HepG2 (cell line): ENCODE results near the gene HP1BP3. TPM values are rescaled to one million over a fixed set of nuclear protein-coding genes. Genes with fewer than 3 reads are reported as not detected.

Experiments used
- ATAC-seq: fragments of 200-7000 bp; cut with Tn5 transposase; 3 replicates; pipeline ENCODE4 v1.9.1; 2020; ENCODE audit warnings: mild to moderate bottlenecking, moderate library complexity
- BruUV-seq: library from RNA; stranded (reverse); fragments of 400-500 nt; replicated peaks from 2 replicates; lab custom pipeline; 2021; lab: Mats Ljungman, UMichigan
- CTCF ChIA-PET: fragments of 300-600 bp; formaldehyde crosslinking; extraction: SDS; loops from one replicate; lab custom pipeline; 2021; ENCODE audit warnings: low total read pairs, inconsistent platforms, low intra/inter-chr PET ratio; lab: Yijun Ruan, JAX
- POLR2A ChIA-PET: fragments of 350-600 bp; sonication (Branson Sonifier 250); formaldehyde crosslinking; loops from one replicate; lab custom pipeline; 2020; ENCODE audit warnings: antibody characterized with exemption, inconsistent platforms; lab: Yijun Ruan, JAX
- DNase-seq: peaks from one replicate; pipeline ENCODE4 v3.0.0-alpha.2; 2015; ENCODE audit warnings: low spot score
- FAIRE-seq: peaks from 3 replicates; lab custom pipeline; 2011; peaks lifted over from hg19 to GRCh38; lab: Jason Lieb, UNC
- H2AFZ ChIP-seq: one replicate; pipeline ENCODE4 v1.6.1; 2011; ENCODE audit warnings: low read length, inconsistent platforms
- H3K27ac ChIP-seq: fragments of 300-600 bp; 3 replicates; pipeline ENCODE4 v1.8.0; 2011; ENCODE audit warnings: mixed run types, mild to moderate bottlenecking, mixed read lengths, low read length, inconsistent platforms; ENCODE audit not compliant: insufficient read depth; ENCODE audit errors: extremely low read length
- H3K27me3 ChIP-seq, 2 experiments: fragments of 200-600 bp in 1 of 2; 2 replicates in 1 of 2; 3 replicates in 1 of 2; pipeline versions ENCODE4 v1.6.0 to v1.8.0; 2011; ENCODE audit warnings: low read length in 2 of 2, mild to moderate bottlenecking in 2 of 2, moderate library complexity in 2 of 2, inconsistent platforms in 1 of 2; ENCODE audit not compliant: insufficient read depth in 2 of 2, control insufficient read depth in 1 of 2
- H3K36me3 ChIP-seq, 2 experiments: fragments of 200-600 bp in 1 of 2; replicated peaks in 1 of 2; 2 replicates in 1 of 2; 3 replicates in 1 of 2; pipeline versions ENCODE4 v1.5.1 to v1.8.0; 2011; ENCODE audit warnings: low read length in 2 of 2, inconsistent platforms in 1 of 2; ENCODE audit not compliant: insufficient read depth in 2 of 2, control insufficient read depth in 1 of 2
- H3K4me1 ChIP-seq: 2 replicates; pipeline ENCODE4 v1.5.1; 2012; ENCODE audit warnings: low read length, inconsistent platforms; ENCODE audit not compliant: insufficient read depth
- H3K4me2 ChIP-seq: 2 replicates; pipeline ENCODE4 v1.6.0; 2011; ENCODE audit warnings: low read depth, low read length, inconsistent platforms
- H3K4me3 ChIP-seq, 3 experiments: fragments of 200-600 bp in 1 of 3; sonication (generic), shearing (Covaris generic) in 1 of 3; replicated peaks in 1 of 3; 2 replicates each; pipeline ENCODE4 v1.5.1; 2011 to 2016; ENCODE audit warnings: low read length in 3 of 3, inconsistent platforms in 2 of 3, low read depth in 2 of 3, mild to moderate bottlenecking in 2 of 3, control low read depth in 1 of 3, mixed read lengths in 1 of 3; ENCODE audit not compliant: insufficient read depth in 1 of 3
- H3K79me2 ChIP-seq: one replicate; pipeline ENCODE4 v1.6.1; 2011; ENCODE audit warnings: low read length, inconsistent platforms; ENCODE audit not compliant: insufficient read depth
- H3K9ac ChIP-seq: 2 replicates; pipeline ENCODE4 v1.6.0; 2011; ENCODE audit warnings: mild to moderate bottlenecking, low read depth, low read length, inconsistent platforms; ENCODE audit not compliant: insufficient read depth
- H3K9me3 ChIP-seq: 2 replicates; pipeline ENCODE4 v1.5.1; 2012; ENCODE audit warnings: mild to moderate bottlenecking, low read length
- H4K20me1 ChIP-seq: 2 replicates; pipeline ENCODE4 v1.6.0; 2011; ENCODE audit warnings: inconsistent platforms, mild to moderate bottlenecking, low read length, moderate library complexity; ENCODE audit not compliant: insufficient read depth
- ADNP ChIP-seq: sonication (generic); formaldehyde crosslinking; IDR thresholded peaks from 2 replicates; pipeline ENCODE4 v1.4.0; 2020; ENCODE audit warnings: missing genetic modification reagents
- AHR ChIP-seq: IDR thresholded peaks from 2 replicates; pipeline ENCODE4 v1.6.1; 2018; ENCODE audit warnings: missing genetic modification reagents, missing compliant biosample characterization
- CREB1 ChIP-seq, 2 experiments: fragments of 450-650 bp in 1 of 2; IDR thresholded peaks; 2 replicates each; pipeline ENCODE4 v1.6.1; 2016 to 2017; ENCODE audit warnings: control low read depth in 1 of 2, mild to moderate bottlenecking in 1 of 2, missing compliant biosample characterization in 1 of 2, missing genetic modification characterization in 1 of 2
- DNMT1 ChIP-seq: sonication (generic); formaldehyde crosslinking; IDR thresholded peaks from 2 replicates; pipeline ENCODE4 v1.5.1; 2020; ENCODE audit warnings: mild to moderate bottlenecking, missing genetic modification reagents
- HMG20A ChIP-seq: IDR thresholded peaks from 2 replicates; pipeline ENCODE4 v1.6.1; 2016; ENCODE audit warnings: borderline replicate concordance
- KAT2B ChIP-seq: fragments of 150-350 bp; IDR thresholded peaks from 2 replicates; pipeline ENCODE4 v1.6.1; 2014; ENCODE audit warnings: low read depth, low read length, borderline replicate concordance
- KLF15 ChIP-seq: sonication (generic); formaldehyde crosslinking; IDR thresholded peaks from 2 replicates; pipeline ENCODE4 v1.8.1; 2023; ENCODE audit warnings: borderline replicate concordance, mild to moderate bottlenecking, inconsistent platforms, missing genetic modification reagents, mixed read lengths
- NR3C1 ChIP-seq: sonication (generic); formaldehyde crosslinking; IDR thresholded peaks from 2 replicates; pipeline ENCODE4 v1.4.0; 2020; ENCODE audit warnings: missing genetic modification reagents
- POGK ChIP-seq: sonication (generic); formaldehyde crosslinking; conservative IDR thresholded peaks from 2 replicates; pipeline ENCODE4 v1.8.0; 2022; ENCODE audit warnings: mild to moderate bottlenecking, moderate library complexity, missing genetic modification reagents
- POLR2G ChIP-seq: fragments of 200-400 bp; formaldehyde crosslinking; IDR thresholded peaks from 2 replicates; pipeline ENCODE4 v1.6.1; 2018; ENCODE audit warnings: mild to moderate bottlenecking, low read depth, low read length, moderate library complexity
- RELA ChIP-seq: sonication (generic); formaldehyde crosslinking; IDR thresholded peaks from 2 replicates; pipeline ENCODE4 v1.4.0; 2020; ENCODE audit warnings: missing genetic modification reagents
- ZBTB2 ChIP-seq: sonication (generic); formaldehyde crosslinking; IDR thresholded peaks from 2 replicates; pipeline ENCODE4 v1.8.0; 2022; ENCODE audit warnings: low read depth, missing genetic modification reagents
- ZNF121 ChIP-seq: sonication (generic); formaldehyde crosslinking; IDR thresholded peaks from 2 replicates; pipeline ENCODE4 v1.5.0; 2020; ENCODE audit warnings: mild to moderate bottlenecking, missing genetic modification reagents
- ZNF160 ChIP-seq: sonication (generic); formaldehyde crosslinking; IDR thresholded peaks from 2 replicates; pipeline ENCODE4 v1.8.0; 2022; ENCODE audit warnings: mild to moderate bottlenecking, inconsistent platforms, missing genetic modification reagents
- ZNF24 ChIP-seq: fragments of 450-650 bp; IDR thresholded peaks from 2 replicates; pipeline ENCODE4 v1.6.1; 2017; ENCODE audit warnings: antibody characterized with exemption, mild to moderate bottlenecking
- ZNF549 ChIP-seq: sonication (generic); formaldehyde crosslinking; IDR thresholded peaks from 2 replicates; pipeline ENCODE4 v1.5.0; 2020; ENCODE audit warnings: missing genetic modification reagents
- ZNF577 ChIP-seq: sonication (generic); formaldehyde crosslinking; IDR thresholded peaks from 2 replicates; pipeline ENCODE4 v1.4.0; 2020; ENCODE audit warnings: mild to moderate bottlenecking, low read depth, missing genetic modification reagents, borderline replicate concordance
- ZSCAN5A ChIP-seq: sonication (generic); formaldehyde crosslinking; IDR thresholded peaks from 2 replicates; pipeline ENCODE4 v1.8.0; 2022; ENCODE audit warnings: mild to moderate bottlenecking, missing genetic modification reagents, borderline replicate concordance
- WGBS: methylation state at CpG from one replicate; pipeline ENCODE4 v1.1.6; 2017; ENCODE audit warnings: low lambda C conversion rate; 5-methylcytosine and 5-hydroxymethylcytosine counted together
- in situ Hi-C: cut with HindIII; loops from 2 replicates; pipeline ENCODE4 v1.10.0; 2017; ENCODE audit warnings: low pct_unique_long_range_greater_than_20kb; ENCODE audit not compliant: extremely low pct_ligation_motif_present
- intact Hi-C: fragments of 100-400 bp; cut with micrococcal nuclease; formaldehyde crosslinking; loops from one replicate; pipeline ENCODE4 v1.10.0; 2022; ENCODE audit not compliant: unreplicated experiment
- polyA plus RNA-seq, 8 experiments: library from polyadenylated mRNA; depleted of rRNA in 3 of 8; stranded (reverse) in 7 of 8; unstranded in 1 of 8; fragments of >200 nt; fragmentation: Illumina TruSeq in 4 of 8; extraction: Trizol in 4 of 8; gene quantifications; 2 replicates each; pipeline versions ENCODE4 v1.2.1 to v1.2.3, GENCODE V29; 2011 to 2016; ENCODE audit warnings: low read depth in 4 of 8, missing spikeins in 1 of 8, mixed read lengths in 1 of 8; ENCODE audit not compliant: insufficient read depth in 1 of 8
- total RNA-seq, 5 experiments: library from RNA; depleted of rRNA; stranded (reverse); fragments of >200 nt; fragmentation: Illumina TruSeq; extraction: Trizol; gene quantifications; 2 replicates each; pipeline ENCODE4 v1.2.3, GENCODE V29; 2016; ENCODE audit warnings: low read depth in 1 of 5
- TF ChIP-seq, protein P1 (sequence below): sonication (generic); formaldehyde crosslinking; IDR thresholded peaks from 2 replicates; pipeline ENCODE4 v1.8.1; 2023; ENCODE audit warnings: mild to moderate bottlenecking, inconsistent platforms, moderate library complexity, missing genetic modification reagents, borderline replicate concordance

Gene HP1BP3
- total and polyA plus RNA-seq, 2 of the 13 experiments (the other 11 are each of a cell fraction or from before 2014, with no cell fraction given) = 98.5 to 137 TPM

DNA sequence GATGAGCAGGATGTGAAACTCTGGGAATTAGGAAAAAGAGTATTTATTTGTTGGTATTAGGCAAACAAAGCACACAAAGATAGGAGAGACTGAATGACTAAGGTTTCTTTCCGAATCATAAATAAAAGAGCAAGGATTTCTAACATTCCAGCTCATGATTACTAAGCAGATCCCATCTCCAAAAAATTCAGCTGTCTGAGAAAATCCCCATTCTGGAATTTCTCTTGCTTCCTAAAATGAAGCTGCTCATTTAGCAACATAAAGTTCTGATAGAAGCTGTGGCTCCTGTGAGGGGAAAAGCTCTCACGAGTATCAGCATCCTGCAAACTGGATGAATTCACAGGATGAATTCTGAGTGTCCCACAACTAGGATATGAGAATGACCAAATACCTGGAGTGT, 47.9 kb downstream of the HP1BP3 start (continued):
- TF ChIP-seq ZBTB2 (CRISPR knock-in tag) (no peak), HMG20A (no peak), ZNF160 (no peak), ZNF121 (CRISPR knock-in tag) (no peak), ZNF24 (no peak)

DNA sequence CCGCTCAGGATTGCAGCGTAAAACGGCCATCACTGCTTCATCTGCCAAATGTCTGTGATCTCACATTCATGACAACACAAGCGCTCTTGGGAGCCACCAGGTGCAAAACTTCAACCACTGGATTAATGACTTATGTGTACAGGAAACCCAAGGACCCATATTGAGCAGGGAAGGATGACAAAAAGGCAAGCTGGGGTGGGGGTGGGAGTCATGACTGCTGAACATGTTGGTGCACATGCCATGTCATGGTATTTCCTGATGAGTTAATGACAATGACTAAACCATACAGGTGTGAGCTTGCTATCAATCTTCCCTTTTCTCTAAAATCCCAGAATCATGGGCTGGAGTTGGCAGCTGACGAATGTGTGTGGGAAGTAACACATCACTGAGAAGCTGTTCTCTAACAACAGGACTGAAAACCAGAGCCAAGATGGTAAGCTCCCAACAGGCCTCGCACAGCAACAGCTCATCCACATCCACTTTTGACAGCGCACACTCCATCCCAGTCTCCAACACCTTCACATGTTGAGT, 51.5 kb downstream of the HP1BP3 start:
- in situ Hi-C loops = no loop called here
- BruUV-seq = no TSS peak
- Histone ChIP-seq H3K27me3 (peaks cover 3 to 12% of the 10 kb centered on the region in 2 experiments; a peak in 2 of 5 replicates), H3K4me1 (peaks cover 30% of the 10 kb centered on the region), H3K9ac (no peak overlapping the region), H2AFZ (no peak overlapping the region), H3K9me3 (no peaks in the 10 kb centered on the region), H3K36me3 (peaks cover 3 to 16% of the 10 kb centered on the region in 2 experiments; a peak in 2 of 5 replicates), H4K20me1 (no peaks in the 10 kb centered on the region), H3K27ac (no peak overlapping the region), H3K79me2 (no peaks in the 10 kb centered on the region), H3K4me3 (no peak overlapping the region), H3K4me2 (no peak overlapping the region)
- no peak for ATAC-seq
- intact Hi-C loops = no loop called here
- FAIRE-seq = no peak
- 97% methylated on average over 6 of the region's 7 CpGs for whole genome bisulfite sequencing
- DNase-seq = no peak
- ChIA-PET POLR2A (no interaction called here), CTCF (no interaction called here)
- no peak for TF ChIP-seq RELA (CRISPR knock-in tag)
- no peak for TF ChIP-seq KLF15 (CRISPR knock-in tag)
- TF ChIP-seq NR3C1 (CRISPR knock-in tag) = no peak
- TF ChIP-seq, protein P1, sequence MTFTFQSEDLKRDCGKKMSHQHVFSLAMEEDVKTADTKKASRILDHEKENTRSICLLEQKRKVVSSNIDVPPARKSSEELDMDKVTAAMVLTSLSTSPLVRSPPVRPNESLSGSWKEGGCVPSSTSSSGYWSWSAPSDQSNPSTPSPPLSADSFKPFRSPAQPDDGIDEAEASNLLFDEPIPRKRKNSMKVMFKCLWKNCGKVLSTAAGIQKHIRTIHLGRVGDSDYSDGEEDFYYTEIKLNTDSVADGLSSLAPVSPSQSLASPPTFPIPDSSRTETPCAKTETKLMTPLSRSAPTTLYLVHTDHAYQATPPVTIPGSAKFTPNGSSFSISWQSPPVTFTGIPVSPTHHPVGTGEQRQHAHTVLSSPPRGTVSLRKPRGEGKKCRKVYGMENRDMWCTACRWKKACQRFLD = no peak
- no peak for TF ChIP-seq CREB1 (IDR thresholded peaks at IDR 0.05)
- no peak for TF ChIP-seq CREB1 (CRISPR knock-in tag; IDR thresholded peaks at IDR 0.05)
- no peak for TF ChIP-seq ADNP (CRISPR knock-in tag)
- TF ChIP-seq KAT2B = no peak
- TF ChIP-seq ZNF121 (CRISPR knock-in tag) = no peak
- no peak for TF ChIP-seq ZSCAN5A (CRISPR knock-in tag)
- TF ChIP-seq ZNF549 (CRISPR knock-in tag) = no peak
- TF ChIP-seq ZNF577 = no peak
- TF ChIP-seq DNMT1 = no peak
- no peak for TF ChIP-seq POGK (CRISPR knock-in tag)
- no peak for TF ChIP-seq POLR2G
- no peak for TF ChIP-seq AHR
